ENCODE data around the gene CSNK2B.

- no peak for TF ChIP-seq CTCF (conservative IDR thresholded peaks at IDR 0.05; ENCODE audit: low read length)
- TF ChIP-seq EZH2phosphoT487 (IDR thresholded peaks at IDR 0.05; ENCODE audit: borderline replicate concordance, low read depth, low read length) = no peak
These were observed 7.7 kb upstream of the CSNK2B start for GRCh38 chr6:31658158-31658688.
